GM23338 (cell line): ENCODE data around the gene DCAF5. TPM values are rescaled to one million over a fixed set of nuclear protein-coding genes. Genes with fewer than 3 reads are reported as not detected.

Source experiments
- ATAC-seq: fragments of 200-7000 bp; cut with Tn5 transposase; 3 replicates; pipeline ENCODE4 v1.9.1; 2020
- DNase-seq: peaks from one replicate; pipeline ENCODE4 v3.0.0-alpha.2; 2015; ENCODE audit warnings: low spot score
- H2AFZ ChIP-seq: fragments of 200-600 bp; sonication (generic); 2 replicates; pipeline ENCODE4 v1.8.0; 2016; ENCODE audit warnings: antibody characterized with exemption, mild to moderate bottlenecking, moderate library complexity
- H3F3A ChIP-seq: fragments of 200-600 bp; sonication (generic); replicated peaks from 2 replicates; pipeline ENCODE4 v1.8.0; 2017; ENCODE audit warnings: antibody characterized with exemption, mixed run types, low read depth
- H3K27ac ChIP-seq: fragments of 200-600 bp; sonication (generic); 2 replicates; pipeline ENCODE4 v1.6.1; 2016; ENCODE audit warnings: low read depth
- H3K27me3 ChIP-seq: fragments of 200-600 bp; sonication (generic); 2 replicates; pipeline ENCODE4 v1.8.0; 2016; ENCODE audit warnings: mild to moderate bottlenecking, mixed run types, moderate library complexity; ENCODE audit not compliant: insufficient read depth
- H3K36me3 ChIP-seq: fragments of 200-600 bp; sonication (generic); 2 replicates; pipeline ENCODE4 v1.8.0; 2016; ENCODE audit warnings: mild to moderate bottlenecking; ENCODE audit not compliant: insufficient read depth
- H3K4me1 ChIP-seq: fragments of 200-600 bp; sonication (generic); 2 replicates; pipeline ENCODE4 v1.8.0; 2016; ENCODE audit warnings: mild to moderate bottlenecking, moderate library complexity; ENCODE audit not compliant: insufficient read depth
- H3K4me2 ChIP-seq: fragments of 200-600 bp; sonication (generic); 2 replicates; pipeline ENCODE4 v1.7.1; 2017; ENCODE audit warnings: mixed run types
- H3K4me3 ChIP-seq: fragments of 200-600 bp; sonication (generic); 2 replicates; pipeline ENCODE4 v1.6.1; 2016; ENCODE audit warnings: mixed run types
- H3K79me2 ChIP-seq: fragments of 200-600 bp; sonication (generic); replicated peaks from 2 replicates; pipeline ENCODE4 v1.8.0; 2017; ENCODE audit warnings: mild to moderate bottlenecking; ENCODE audit not compliant: insufficient read depth
- H3K9me2 ChIP-seq: fragments of 200-600 bp; sonication (generic); 2 replicates; pipeline ENCODE4 v1.8.0; 2017; ENCODE audit not compliant: insufficient read depth
- H4K20me1 ChIP-seq: fragments of 200-600 bp; sonication (generic); replicated peaks from 2 replicates; pipeline ENCODE4 v1.8.0; 2017; ENCODE audit warnings: mild to moderate bottlenecking; ENCODE audit not compliant: insufficient read depth
- H3K27ac Mint-ChIP-seq: 2 replicates; pipeline ENCODE4 v1.8.0; 2020; ENCODE audit warnings: inconsistent platforms, mild to moderate bottlenecking, moderate library complexity, mixed read lengths
- H3K27me3 Mint-ChIP-seq: 3 replicates; pipeline ENCODE4 v1.8.0; 2022; ENCODE audit warnings: low read depth, mild to moderate bottlenecking, moderate library complexity, mixed read lengths, inconsistent platforms; ENCODE audit not compliant: insufficient read depth, poor library complexity
- H3K36me3 Mint-ChIP-seq: 3 replicates; pipeline ENCODE4 v1.8.0; 2021; ENCODE audit warnings: low read depth, mild to moderate bottlenecking, inconsistent platforms, moderate library complexity, mixed read lengths
- H3K4me1 Mint-ChIP-seq: 3 replicates; pipeline ENCODE4 v1.8.0; 2020; ENCODE audit warnings: mild to moderate bottlenecking, inconsistent platforms, mixed read lengths
- H3K4me3 Mint-ChIP-seq: 3 replicates; pipeline ENCODE4 v1.8.0; 2021; ENCODE audit warnings: moderate library complexity, mild to moderate bottlenecking, inconsistent platforms, mixed read lengths
- H3K9me3 Mint-ChIP-seq: 3 replicates; pipeline ENCODE4 v1.8.0; 2020; ENCODE audit warnings: moderate library complexity, mild to moderate bottlenecking, inconsistent platforms, mixed read lengths
- CREB1 ChIP-seq: fragments of 250-450 bp; sonication (Bioruptor Pico); IDR thresholded peaks from 2 replicates; pipeline ENCODE4 v1.5.0; 2020; ENCODE audit warnings: low read depth, mild to moderate bottlenecking, moderate library complexity
- CTCF ChIP-seq, 2 experiments: fragments of 200-600 bp in 1 of 2; sonication (generic) in 1 of 2; conservative IDR thresholded peaks; 2 replicates each; pipeline versions ENCODE4 v1.5.1 to v1.6.1; 2016 to 2017; ENCODE audit warnings: antibody characterized with exemption in 2 of 2, low read depth in 2 of 2, mild to moderate bottlenecking in 2 of 2, moderate library complexity in 1 of 2
- ETS1 ChIP-seq: IDR thresholded peaks from 2 replicates; pipeline ENCODE4 v1.6.1; 2016; ENCODE audit warnings: antibody characterized with exemption
- EZH2 ChIP-seq: fragments of 200-600 bp; sonication (generic); IDR thresholded peaks from one replicate; pipeline ENCODE4 v1.8.0; 2017; ENCODE audit warnings: antibody characterized with exemption, mild to moderate bottlenecking, low read depth; ENCODE audit not compliant: unreplicated experiment
- EZH2phosphoT487 ChIP-seq: fragments of 200-600 bp; sonication (generic); IDR thresholded peaks from one replicate; pipeline ENCODE4 v1.8.1; 2018; ENCODE audit warnings: antibody characterized with exemption; ENCODE audit not compliant: unreplicated experiment
- NANOG ChIP-seq: IDR thresholded peaks from 2 replicates; pipeline ENCODE4 v1.6.1; 2016; ENCODE audit warnings: antibody characterized with exemption, borderline replicate concordance
- REST ChIP-seq: IDR thresholded peaks from one replicate; pipeline ENCODE4 v1.6.1; 2018; ENCODE audit warnings: antibody characterized with exemption; ENCODE audit not compliant: unreplicated experiment
- STAT1 ChIP-seq: IDR thresholded peaks from one replicate; pipeline ENCODE4 v1.6.1; 2016; ENCODE audit warnings: antibody characterized with exemption; ENCODE audit not compliant: unreplicated experiment
- ZNF331 ChIP-seq: fragments of 250-450 bp; sonication (Bioruptor Pico); IDR thresholded peaks from 2 replicates; pipeline ENCODE4 v1.5.0; 2020; ENCODE audit warnings: low read depth, mild to moderate bottlenecking, moderate library complexity
- polyA plus RNA-seq: library from polyadenylated mRNA; unstranded; fragments of >200 nt; fragmentation: Nextera tagmentation; extraction: Ambion mirVana; gene quantifications from 2 replicates; pipeline ENCODE4 v1.2.1, GENCODE V29; 2016
- total RNA-seq: library from RNA; depleted of rRNA; stranded (reverse); fragments of >200 nt; shearing (Covaris generic); gene quantifications from 2 replicates; pipeline ENCODE4 v1.2.3, GENCODE V29; 2014

DCAF5 gene
- total and polyA plus RNA-seq, 2 experiments from 2014 or later: 14.0 to 15.2 TPM

GRCh38 chr14:69083181-69083580 is 69.7 kb downstream of the DCAF5 start (continued):
- TF ChIP-seq REST (no peak), CREB1 (CRISPR knock-in tag) (no peak), EZH2phosphoT487 (no peak), ZNF331 (no peak), ETS1 (no peak), EZH2 (no peak)

GRCh38 chr14:69081271-69081670 is 71.6 kb downstream of the DCAF5 start:
- H3K4me3 ChIP-seq: no peak overlapping the region
- no peaks in the 10 kb centered on the region for H4K20me1 ChIP-seq
- no peaks in the 10 kb centered on the region for H3K79me2 ChIP-seq
- H3F3A ChIP-seq: no peaks in the 10 kb centered on the region
- Mint-ChIP-seq H3K36me3 (no peaks in the 10 kb centered on the region), H3K9me3 (no peaks in the 10 kb centered on the region), H3K4me3 (no peak overlapping the region), H3K27ac (no peak overlapping the region), H3K4me1 (peaks cover 8% of the 10 kb centered on the region), H3K27me3 (no peaks in the 10 kb centered on the region)
- peaks cover 14% of the 10 kb centered on the region for H3K4me1 ChIP-seq
- no peak for ATAC-seq
- H2AFZ ChIP-seq: no peak overlapping the region
- no peaks in the 10 kb centered on the region for H3K36me3 ChIP-seq
- no peak overlapping the region for H3K27ac ChIP-seq
- no peak overlapping the region for H3K4me2 ChIP-seq
- no peaks in the 10 kb centered on the region for H3K9me2 ChIP-seq
- DNase-seq: no peak
- H3K27me3 ChIP-seq: no peaks in the 10 kb centered on the region
- no peak for TF ChIP-seq NANOG
- TF ChIP-seq REST: no peak
- no peak for TF ChIP-seq STAT1
- TF ChIP-seq CTCF (conservative IDR thresholded peaks at IDR 0.05; ENCODE audit: low read depth in 2 of 2): no peak
- no peak for TF ChIP-seq EZH2phosphoT487
- no peak for TF ChIP-seq CREB1 (CRISPR knock-in tag)
- TF ChIP-seq ZNF331: no peak
